ELR (cell line): Measurements from ENCODE around the gene SGK1.
"Not testable (repeated sequence)": the region's sequence is repeated elsewhere in the genome, so short reads cannot be mapped to it uniquely, and the experiment has no call there.

Source experiments
- DNase-seq: peaks from one replicate; pipeline ENCODE4 v3.0.0-alpha.2; 2015; ENCODE audit warnings: low read depth

The SGK1 gene

GRCh38 chr6:134304381-134304780 is 13.5 kb downstream of the SGK1 start:
- not testable (repeated sequence) for DNase-seq

- no peak for DNase-seq
These were observed 14.0 kb downstream of the SGK1 start for GRCh38 chr6:134303891-134304290.

DNA sequence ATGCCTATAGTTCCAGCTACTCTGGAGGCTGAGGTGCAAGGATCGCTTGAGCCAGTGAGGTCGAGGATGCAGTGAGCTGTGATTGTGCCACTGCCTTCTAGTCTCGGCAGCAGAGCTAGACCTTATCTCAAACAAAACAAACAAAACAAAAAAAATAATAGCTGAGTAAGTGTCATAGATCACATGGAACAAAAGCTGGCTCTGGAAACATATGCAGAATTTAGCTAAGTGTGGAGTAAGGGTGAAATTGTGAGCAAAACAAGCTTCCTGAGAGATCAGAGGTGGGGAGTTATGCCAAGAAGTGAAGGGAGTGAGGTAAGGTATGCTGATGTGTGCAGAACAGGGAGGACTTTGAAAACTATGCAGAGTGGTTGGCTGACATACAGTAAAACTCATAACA is 18.7 kb downstream of the SGK1 start:
- DNase-seq, result peak; percentile 3

DNA sequence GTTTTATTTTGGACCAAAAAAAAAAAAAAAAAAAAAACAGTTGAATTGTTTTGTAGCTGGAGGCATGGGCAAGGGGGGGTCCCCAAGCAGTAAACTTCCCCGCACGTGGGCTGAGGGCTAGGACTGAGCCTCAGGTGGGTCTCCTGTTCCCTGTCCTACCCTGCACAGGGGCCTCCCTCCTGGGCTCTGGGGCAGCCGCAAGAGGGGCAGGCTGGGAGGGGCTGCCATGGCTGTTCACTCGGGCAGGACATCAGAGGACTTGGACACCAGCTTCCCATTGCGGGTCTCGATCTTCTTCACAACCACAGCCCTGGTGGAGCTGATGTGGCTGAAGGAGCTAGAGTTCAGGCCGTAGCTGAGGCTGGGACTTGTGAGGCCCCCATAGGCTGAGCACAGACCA is 21.1 kb downstream of the SGK1 start:
- DNase-seq, result no peak

- peak; percentile 99 for DNase-seq
These were observed 21.9 kb downstream of the SGK1 start for GRCh38 chr6:134295953-134296553.

DNA sequence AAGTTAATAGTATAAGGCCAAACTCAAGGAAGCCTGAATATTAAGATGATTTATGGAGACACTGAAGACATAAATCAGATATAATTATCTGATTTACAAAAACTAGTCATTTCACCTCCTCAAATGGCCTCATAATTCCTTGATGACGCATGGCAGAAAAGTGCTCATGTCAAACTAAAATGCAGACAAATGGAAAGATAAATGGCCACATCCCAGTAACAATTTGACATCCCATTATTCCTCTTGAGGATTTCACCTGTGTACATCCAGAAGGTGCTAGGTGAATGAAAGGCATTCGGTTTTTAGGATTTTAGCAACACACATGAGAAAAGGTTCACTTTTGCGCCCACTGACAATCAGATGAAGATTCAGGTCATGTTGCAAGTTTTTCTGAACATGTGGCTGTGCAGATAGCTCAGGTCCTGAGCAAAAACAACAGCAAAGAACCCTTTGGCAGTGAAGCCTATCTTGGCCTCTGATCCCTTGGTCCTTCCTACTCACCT is 24.2 kb downstream of the SGK1 start:
- peak; percentile 26 for DNase-seq

GRCh38 chr6:134291156-134291555 is 26.8 kb downstream of the SGK1 start:
- DNase-seq, result no peak

GRCh38 chr6:134289204-134289575 is 28.7 kb downstream of the SGK1 start:
- DNase-seq, result peak; percentile 78

DNA sequence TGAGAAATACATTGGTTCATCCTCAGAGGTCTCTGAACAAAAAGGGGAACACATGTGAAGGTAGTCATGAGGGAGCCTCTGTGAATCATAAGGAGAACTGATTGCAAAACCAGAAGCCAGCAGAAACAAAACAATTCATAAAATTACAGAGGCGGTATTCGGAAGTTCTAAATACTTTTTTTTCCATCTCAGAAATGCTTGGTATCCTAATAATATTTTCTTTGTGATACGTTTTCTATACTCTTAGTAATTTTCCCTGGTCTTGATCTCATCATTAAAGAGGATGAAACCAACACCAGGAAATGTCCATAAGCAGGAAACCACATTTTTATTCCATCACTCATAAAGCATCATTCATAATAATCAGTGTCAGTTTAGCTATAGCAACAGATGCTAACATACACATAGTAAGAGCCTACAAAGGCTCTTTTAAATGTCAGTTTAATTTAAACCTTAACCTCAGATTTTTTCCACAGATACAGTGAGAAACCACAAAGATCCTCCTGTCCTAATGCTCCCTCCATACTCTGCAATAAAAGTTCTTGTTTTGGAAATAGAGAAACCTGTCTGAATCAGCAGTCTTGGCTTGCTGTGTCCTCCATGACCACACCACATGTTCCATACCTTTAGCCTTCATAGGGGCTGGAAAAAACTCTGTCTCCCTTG is 29.2 kb downstream of the SGK1 start:
- DNase-seq, result peak; percentile 92

DNA sequence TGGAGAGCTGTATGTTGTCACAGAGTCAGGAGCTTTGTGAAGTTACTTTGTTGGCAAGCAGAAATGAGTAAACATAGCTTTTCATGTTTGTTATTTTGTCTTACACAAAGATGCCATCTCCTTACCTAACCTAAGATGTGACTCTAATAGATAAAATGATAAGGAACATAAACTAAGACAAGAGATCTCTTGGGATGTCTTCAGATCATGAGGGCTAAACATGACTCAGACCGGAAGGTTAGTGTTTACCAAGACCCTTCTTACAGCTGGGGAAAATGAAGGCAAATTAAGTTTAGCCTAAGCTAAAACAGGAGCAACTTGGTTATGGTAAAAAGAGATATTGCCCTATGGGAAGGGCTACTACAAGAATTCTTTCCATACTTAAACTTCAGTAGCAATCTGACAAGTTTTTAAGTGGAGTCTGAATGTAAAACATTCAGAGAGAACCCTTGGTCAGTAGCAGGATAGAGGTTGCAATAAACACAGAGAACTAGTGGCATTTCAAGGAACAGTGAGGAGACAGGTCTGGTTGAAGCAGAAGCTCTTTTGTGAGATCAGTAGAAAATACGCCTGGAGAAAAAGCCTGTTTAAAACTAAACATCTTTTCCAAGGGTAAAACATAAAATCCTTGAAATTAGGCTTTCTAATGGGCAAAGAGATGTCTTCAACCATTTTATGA is 29.9 kb downstream of the SGK1 start:
- peak; percentile 79 for DNase-seq

GRCh38 chr6:134282816-134283215 is 35.1 kb downstream of the SGK1 start:
- DNase-seq, result peak; percentile 30

DNA sequence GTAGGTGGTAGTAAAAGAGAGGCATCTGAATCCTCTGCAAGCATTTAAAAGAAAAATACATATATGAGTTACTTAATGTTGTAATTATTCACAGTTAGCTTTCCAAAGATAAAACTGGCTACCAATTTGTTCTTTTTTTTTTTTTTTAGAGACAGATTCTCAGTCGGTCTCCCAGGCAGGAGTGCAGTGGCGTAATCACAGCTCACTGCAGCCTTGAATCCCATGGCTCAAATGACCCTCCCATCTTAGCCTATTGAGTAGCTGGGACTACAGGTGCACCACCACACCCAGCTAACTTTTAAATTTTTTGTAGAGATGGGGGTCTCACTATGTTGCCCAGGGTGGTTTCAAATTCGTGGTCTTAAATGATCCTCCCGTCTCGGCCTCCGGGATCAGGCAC is 36.5 kb downstream of the SGK1 start:
- no peak for DNase-seq

DNA sequence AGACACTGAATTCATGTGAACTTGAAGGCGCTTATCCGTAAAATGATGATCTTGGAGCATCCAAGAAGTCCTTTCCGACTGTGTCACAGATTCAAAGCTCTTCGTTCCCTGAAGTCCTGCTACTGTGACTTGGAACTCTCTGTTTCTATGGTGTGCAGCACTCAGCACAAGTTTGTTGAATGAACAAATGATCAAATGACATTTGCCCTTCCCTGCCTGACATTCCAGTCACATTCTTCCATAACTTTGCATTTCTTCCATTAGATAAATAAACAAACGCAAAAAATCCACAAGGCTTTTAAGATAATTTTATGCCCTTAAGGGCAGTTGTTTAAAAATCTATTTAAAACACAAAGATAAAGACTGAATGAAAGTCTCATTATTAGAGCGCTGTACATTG is 39.9 kb downstream of the SGK1 start:
- no peak for DNase-seq

DNA sequence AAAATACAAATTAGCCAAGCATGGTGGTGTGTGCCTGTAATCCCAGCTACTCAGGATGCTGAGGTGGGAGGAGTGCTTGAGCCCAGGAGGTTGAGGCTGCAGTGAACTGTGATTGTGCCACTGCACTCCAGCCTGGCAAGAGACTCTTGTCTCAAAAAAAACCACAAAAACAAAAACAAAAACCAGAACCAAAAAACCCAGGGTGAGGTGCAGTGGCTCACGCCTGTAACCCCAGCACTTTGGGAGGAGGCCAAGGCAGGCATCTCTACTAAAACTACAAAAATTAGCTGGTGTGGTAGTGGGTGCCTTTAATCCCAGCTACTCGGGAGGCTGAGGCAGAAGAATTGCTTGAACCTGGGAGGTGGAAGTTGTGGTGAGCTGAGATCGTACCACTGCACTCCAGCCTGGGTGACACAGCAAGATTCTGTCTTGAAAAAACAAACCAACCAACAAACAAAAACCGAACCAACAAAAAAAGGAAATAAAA is 41.0 kb downstream of the SGK1 start:
- DNase-seq, result not testable (repeated sequence)

DNA sequence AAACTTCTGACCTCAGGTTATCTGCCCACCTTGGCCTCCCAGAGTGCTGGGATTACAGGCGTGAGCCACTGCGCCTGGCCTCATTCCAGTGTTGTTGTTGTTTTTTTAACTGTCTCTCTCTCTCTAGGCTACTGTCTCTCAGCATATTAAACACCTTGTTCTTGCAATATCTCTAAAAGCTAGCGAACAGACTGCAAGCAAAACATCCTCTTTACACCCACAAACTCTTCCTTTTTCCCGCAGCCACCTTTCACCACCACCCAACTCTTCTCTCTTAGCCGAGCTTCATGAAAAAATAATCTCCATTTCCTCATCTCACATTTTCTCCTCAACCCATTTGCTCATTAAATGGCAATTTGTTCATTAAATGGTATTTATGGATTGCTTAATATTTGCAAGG is 45.5 kb downstream of the SGK1 start:
- DNase-seq, result no peak

- no peak for DNase-seq
These were observed 50.0 kb downstream of the SGK1 start for GRCh38 chr6:134267917-134268361.

DNA sequence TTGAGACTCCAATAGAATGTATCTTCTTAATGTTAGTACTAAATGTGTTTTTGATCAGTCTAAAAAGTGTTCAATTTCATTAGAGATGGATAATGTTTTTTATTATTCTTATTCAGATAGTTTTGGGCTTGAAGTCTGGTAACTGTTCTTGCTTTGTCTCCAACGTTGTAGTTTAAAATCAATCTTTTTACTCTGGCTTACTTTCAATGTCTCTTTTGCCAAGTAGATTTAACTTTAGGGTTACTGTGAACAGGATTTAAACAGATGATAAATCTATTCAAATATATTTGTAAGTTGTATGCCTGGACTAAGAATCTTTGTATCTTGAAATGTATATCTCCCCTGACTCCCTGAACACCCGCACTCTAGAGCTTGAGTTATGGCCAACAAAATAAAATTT is 51.1 kb downstream of the SGK1 start:
- DNase-seq, result no peak

- no peak for DNase-seq
These were observed 56.1 kb downstream of the SGK1 start for GRCh38 chr6:134261766-134262165.

DNA sequence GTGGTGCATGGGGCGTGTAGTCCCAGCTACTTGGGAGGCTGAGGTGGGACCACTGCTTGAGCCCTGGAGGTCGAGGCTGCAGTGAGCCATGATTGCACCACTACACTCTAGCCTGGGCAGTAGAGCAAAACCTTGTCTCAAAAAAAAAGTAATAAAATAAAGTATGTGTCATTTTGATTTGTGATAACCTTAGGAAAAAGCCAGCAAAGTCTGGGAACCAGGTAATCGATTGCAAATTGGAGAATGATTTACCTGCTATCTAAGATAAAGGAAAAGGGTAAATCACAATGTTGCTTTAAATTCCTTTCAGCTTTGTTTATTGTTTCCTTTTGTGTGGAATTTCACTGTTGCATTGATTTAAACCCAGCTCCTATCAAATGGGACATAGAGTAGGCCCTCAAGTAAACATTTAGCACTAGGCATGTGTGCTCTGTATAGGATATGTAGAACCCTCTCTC is 59.0 kb downstream of the SGK1 start:
- no peak for DNase-seq

- no peak for DNase-seq
These were observed 60.4 kb downstream of the SGK1 start for GRCh38 chr6:134257516-134257915.

- DNase-seq, result no peak
These were observed 61.0 kb downstream of the SGK1 start for GRCh38 chr6:134256862-134257261.

GRCh38 chr6:134255280-134255679 is 62.6 kb downstream of the SGK1 start:
- not testable (repeated sequence) for DNase-seq

- DNase-seq, result no peak
These were observed 63.8 kb downstream of the SGK1 start for GRCh38 chr6:134254118-134254517.
